Fibroblast of pulmonary artery (primary cell): ENCODE results near the gene SETD7.
A peak's percentile ranks its signal among the peaks of the same experiment; 100 is the strongest.

ENCODE experiments used
- DNase-seq: peaks from one replicate; pipeline ENCODE4 v3.0.0-alpha.2; 2010; ENCODE audit warnings: low read depth
- H3K4me3 ChIP-seq: replicated peaks from 2 replicates; pipeline ENCODE4 v1.5.1; 2011; ENCODE audit warnings: low read depth, mild to moderate bottlenecking, control low read depth, low read length, moderate library complexity
- TF ChIP-seq, protein P1 (sequence below): IDR thresholded peaks from 2 replicates; pipeline ENCODE4 v1.5.1; 2011; ENCODE audit warnings: mild to moderate bottlenecking, control low read depth, low read length, inconsistent platforms; ENCODE audit errors: missing control alignments

The SETD7 gene

DNA sequence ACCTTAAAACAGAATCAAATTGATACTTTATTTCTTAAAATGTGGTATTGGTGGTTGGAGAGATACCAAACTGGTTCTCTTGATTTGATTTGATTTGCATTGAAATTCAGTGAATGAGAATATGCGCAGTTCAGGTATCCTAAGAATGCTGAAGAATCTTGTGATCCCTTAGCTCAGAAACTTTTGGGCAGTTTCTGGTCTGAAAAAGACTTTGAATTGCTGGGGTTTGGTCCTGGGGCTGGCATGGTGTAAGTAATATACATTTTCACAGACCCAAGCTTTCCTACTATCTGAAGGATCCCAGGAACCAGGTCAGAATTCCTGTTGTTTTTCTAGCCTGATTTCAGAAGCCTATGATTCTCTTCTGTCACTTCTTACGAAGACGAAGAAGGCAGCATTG is 95.5 kb downstream of the SETD7 start:
- no peak overlapping the region for H3K4me3 ChIP-seq
- no peak for DNase-seq
- TF ChIP-seq, protein P1, sequence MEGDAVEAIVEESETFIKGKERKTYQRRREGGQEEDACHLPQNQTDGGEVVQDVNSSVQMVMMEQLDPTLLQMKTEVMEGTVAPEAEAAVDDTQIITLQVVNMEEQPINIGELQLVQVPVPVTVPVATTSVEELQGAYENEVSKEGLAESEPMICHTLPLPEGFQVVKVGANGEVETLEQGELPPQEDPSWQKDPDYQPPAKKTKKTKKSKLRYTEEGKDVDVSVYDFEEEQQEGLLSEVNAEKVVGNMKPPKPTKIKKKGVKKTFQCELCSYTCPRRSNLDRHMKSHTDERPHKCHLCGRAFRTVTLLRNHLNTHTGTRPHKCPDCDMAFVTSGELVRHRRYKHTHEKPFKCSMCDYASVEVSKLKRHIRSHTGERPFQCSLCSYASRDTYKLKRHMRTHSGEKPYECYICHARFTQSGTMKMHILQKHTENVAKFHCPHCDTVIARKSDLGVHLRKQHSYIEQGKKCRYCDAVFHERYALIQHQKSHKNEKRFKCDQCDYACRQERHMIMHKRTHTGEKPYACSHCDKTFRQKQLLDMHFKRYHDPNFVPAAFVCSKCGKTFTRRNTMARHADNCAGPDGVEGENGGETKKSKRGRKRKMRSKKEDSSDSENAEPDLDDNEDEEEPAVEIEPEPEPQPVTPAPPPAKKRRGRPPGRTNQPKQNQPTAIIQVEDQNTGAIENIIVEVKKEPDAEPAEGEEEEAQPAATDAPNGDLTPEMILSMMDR, result no peak

DNA sequence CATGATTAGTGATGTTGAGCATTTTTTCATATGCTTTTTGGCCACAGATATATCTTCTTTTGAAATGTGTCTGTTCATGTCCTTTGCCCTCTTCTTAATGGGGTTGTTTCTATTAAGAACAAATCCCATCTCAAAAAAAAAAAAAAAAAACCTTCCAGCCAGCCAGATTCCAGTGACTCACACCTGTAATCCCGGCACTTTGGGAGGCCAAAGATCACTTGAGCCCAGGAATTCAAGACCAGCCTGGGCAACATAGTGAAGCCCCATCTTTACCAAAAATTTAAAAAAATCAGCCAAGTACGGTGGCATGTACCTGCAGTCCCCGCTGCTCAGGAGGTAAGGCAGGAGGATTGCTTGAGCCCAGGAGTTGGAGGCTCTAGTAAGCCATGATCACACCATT is 97.0 kb downstream of the SETD7 start:
- no peak overlapping the region for H3K4me3 ChIP-seq
- TF ChIP-seq, protein P1, result no peak
- no peak for DNase-seq

DNA sequence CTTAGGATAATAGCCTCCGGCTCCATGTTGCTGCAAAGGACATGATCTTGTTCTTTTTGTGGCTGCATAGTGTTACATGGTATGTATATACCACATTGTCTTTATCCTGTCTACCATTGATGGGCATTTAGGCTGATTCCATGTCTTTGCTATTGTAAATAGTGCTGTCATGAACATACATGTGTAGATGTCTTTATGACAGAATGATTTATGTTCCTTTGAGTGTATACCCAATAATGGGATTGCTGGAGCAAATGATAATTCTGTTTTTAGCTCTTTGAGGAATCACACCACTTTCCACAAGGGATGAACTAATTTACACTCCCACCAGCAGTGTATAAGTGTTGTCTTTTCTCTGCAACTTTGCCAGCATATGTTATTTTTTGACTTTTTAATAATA is 97.5 kb downstream of the SETD7 start:
- DNase-seq, result no peak
- TF ChIP-seq, protein P1, result no peak
- H3K4me3 ChIP-seq, result no peak overlapping the region

DNA sequence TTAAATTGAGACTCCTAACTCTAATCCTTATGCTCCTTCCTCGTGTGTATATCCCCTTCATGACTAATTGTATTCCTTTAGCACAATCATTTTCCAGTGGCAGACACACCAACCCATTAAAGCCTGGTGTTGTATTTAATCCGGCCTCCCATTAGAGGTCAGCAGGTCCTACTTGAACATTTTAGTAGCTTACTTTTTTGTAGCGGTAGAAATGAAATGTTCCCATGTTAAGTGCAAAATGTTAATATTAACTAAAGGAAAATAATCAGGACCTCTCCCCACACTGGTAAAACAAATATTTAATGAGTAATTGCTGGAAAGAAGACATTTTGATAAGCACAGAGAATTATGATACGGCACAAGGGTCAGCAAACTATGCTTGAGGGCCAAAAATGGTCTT is 98.7 kb downstream of the SETD7 start:
- no peak for DNase-seq
- no peak overlapping the region for H3K4me3 ChIP-seq
- TF ChIP-seq, protein P1, result no peak

DNA sequence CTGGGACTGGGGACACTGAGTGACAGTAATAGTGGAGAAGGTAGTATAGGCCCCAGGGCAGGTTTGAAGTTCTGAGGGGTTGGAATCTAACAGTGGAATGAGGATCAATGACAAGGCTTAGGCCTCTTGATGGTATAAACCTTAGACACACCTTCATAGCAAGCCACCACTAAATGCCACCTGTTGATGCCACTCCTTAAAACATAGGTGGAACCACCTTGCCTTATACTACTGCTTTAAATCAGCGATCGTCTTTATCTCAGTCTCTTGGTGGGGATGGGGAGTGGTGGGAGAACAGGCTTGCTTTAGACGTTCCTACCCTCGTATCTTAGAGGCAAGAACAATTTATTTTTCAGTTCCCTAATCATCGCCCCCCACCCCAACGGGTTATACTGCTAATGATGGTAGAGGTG is 100.9 kb downstream of the SETD7 start:
- DNase-seq, result no peak
- TF ChIP-seq, protein P1, result no peak
- peak overlapping the region; percentile 96 for H3K4me3 ChIP-seq

DNA sequence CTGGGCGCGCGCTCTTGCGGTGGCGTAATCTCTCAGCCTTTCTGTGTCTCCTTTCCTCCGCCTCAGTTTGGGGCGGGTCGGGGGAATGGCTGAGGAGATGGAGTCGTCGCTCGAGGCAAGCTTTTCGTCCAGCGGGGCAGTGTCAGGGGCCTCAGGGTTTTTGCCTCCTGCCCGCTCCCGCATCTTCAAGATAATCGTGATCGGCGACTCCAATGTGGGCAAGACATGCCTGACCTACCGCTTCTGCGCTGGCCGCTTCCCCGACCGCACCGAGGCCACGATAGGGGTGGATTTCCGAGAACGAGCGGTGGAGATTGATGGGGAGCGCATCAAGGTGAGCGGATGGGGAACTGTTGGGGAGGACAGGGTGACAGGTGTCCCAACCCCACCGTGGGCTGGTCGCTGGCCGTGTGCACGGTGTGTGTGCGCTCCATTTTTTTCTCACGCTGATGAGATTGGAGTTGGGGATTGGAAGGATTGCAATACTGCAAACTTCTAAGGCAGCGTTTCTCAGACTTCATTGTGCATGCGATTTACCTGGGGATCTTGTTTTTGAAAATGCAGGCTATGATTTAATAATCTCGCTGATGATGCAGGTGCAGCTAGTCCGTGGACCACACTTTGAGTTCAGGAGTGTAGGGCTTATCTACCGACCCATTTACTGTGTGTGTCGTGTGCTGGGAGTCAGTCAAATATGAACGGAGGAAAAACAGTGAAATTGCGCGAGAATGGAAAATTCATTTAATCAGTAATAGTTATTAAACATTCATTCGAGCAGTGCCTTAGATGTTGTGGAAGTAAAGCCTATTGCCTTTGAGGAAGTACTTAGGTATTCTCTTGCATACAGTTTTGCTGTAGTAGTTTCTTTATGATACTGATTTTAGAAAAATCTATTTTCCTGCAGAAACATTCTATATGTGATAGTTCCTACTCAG is 101.6 kb downstream of the SETD7 start, which contains the start of gene RAB33B:
RAB33B (plus strand) TSS at position 11 of the 935 bp plus-strand sequence; CDS start at position 86, 75 bp downstream.
- peak within 1 kb of the TSS; percentile 96 for H3K4me3 ChIP-seq
- TF ChIP-seq, protein P1, result no peak
- DNase-seq, result peak; percentile 92
